Uterus (tissue), 2 donors: Measurements from ENCODE around the gene FOXD3.

Source experiments
- CTCF ChIP-seq, 4 experiments: fragments of 200-600 bp in 2 of 4; fragments of 450-650 bp in 2 of 4; sonication (generic) in 2 of 4; IDR thresholded peaks; one replicate each; pipeline ENCODE4 v1.5.1; 2016 to 2019; ENCODE audit warnings: antibody characterized with exemption in 4 of 4, mild to moderate bottlenecking in 2 of 4, moderate library complexity in 1 of 4
- POLR2A ChIP-seq, 2 donors: fragments of 450-650 bp; IDR thresholded peaks; one replicate each; pipeline ENCODE4 v1.6.1; 2016; ENCODE audit warnings: antibody characterized with exemption in 2 of 2, mild to moderate bottlenecking in 1 of 2, moderate library complexity in 1 of 2

GRCh38 chr1:63318201-63318979, 4.0 kb upstream of the FOXD3 start:
- TF ChIP-seq CTCF (IDR thresholded peaks at IDR 0.05) (no peak), POLR2A (IDR thresholded peaks at IDR 0.05) (no peak)
